NB4 (cell line): ENCODE data around the gene SNAP47.
"Not testable (repeated sequence)": the region's sequence is repeated elsewhere in the genome, so short reads cannot be mapped to it uniquely, and the experiment has no call there.

ENCODE experiments used
- DNase-seq: peaks from one replicate; pipeline ENCODE4 v3.0.0; 2010; ENCODE audit warnings: low read depth
- H3K4me3 ChIP-seq: one replicate; pipeline ENCODE4 v1.5.1; 2011; ENCODE audit warnings: mild to moderate bottlenecking, low read depth, low read length, moderate library complexity
- CTCF ChIP-seq: IDR thresholded peaks from one replicate; pipeline ENCODE4 v1.5.1; 2012; ENCODE audit warnings: low read depth, low read length
- MAX ChIP-seq: IDR thresholded peaks from 2 replicates; pipeline ENCODE4 v1.6.1; 2011; ENCODE audit warnings: low read depth, low read length
- MYC ChIP-seq: IDR thresholded peaks from 2 replicates; pipeline ENCODE4 v1.6.1; 2011; ENCODE audit warnings: low read depth, low read length
- POLR2A ChIP-seq: IDR thresholded peaks from 2 replicates; pipeline ENCODE4 v1.6.1; 2011; ENCODE audit warnings: mild to moderate bottlenecking; ENCODE audit not compliant: insufficient read length; ENCODE audit errors: extremely low read depth

Gene SNAP47

GRCh38 chr1:227734856-227735538 is at the start of gene SNAP47, which contains the start of gene JMJD4:
Gene SNAP47 (plus strand): TSS chr1:227735435. CDS start chr1:227747737, 12,302 bp downstream.
Gene JMJD4 (minus strand): TSS chr1:227735302. CDS start chr1:227735273, 29 bp downstream.
- DNase-seq: peak; percentile 92
- TF ChIP-seq POLR2A (peak; percentile 73), CTCF (no peak), MYC (peak; percentile 81), MAX (peak; percentile 65)
- H3K4me3 ChIP-seq: peak within 1 kb of the TSS; percentile 82

- TF ChIP-seq POLR2A (no peak), MYC (no peak), CTCF (no peak), MAX (no peak)
- DNase-seq: no peak
- no peak overlapping the region for H3K4me3 ChIP-seq
These were observed 49.4 kb upstream of the SNAP47 start for GRCh38 chr1:227685807-227686206.

- TF ChIP-seq MYC: no peak
- no peak for TF ChIP-seq MAX
- no peak for TF ChIP-seq CTCF
- TF ChIP-seq POLR2A: no peak
- DNase-seq: no peak
- H3K4me3 ChIP-seq: no peak overlapping the region
These were observed 37.8 kb upstream of the SNAP47 start for GRCh38 chr1:227697321-227697864.

GRCh38 chr1:227701631-227702030 is 33.6 kb upstream of the SNAP47 start:
- DNase-seq, H3K4me3 ChIP-seq: not testable (repeated sequence)

- H3K4me3 ChIP-seq: no peak overlapping the region
- no peak for TF ChIP-seq MYC
- no peak for TF ChIP-seq CTCF
- no peak for TF ChIP-seq POLR2A
- TF ChIP-seq MAX: no peak
- DNase-seq: no peak
These were observed 27.4 kb upstream of the SNAP47 start for GRCh38 chr1:227707846-227708245.

GRCh38 chr1:227709451-227709850 is 25.8 kb upstream of the SNAP47 start:
- TF ChIP-seq POLR2A: no peak
- no peak for TF ChIP-seq MYC
- no peak for TF ChIP-seq MAX
- no peak for TF ChIP-seq CTCF
- DNase-seq: no peak
- H3K4me3 ChIP-seq: no peak overlapping the region

GRCh38 chr1:227710474-227710873 is 24.8 kb upstream of the SNAP47 start:
- not testable (repeated sequence) for DNase-seq, H3K4me3 ChIP-seq
